ENCODE data around the gene NAA15.

Gene NAA15

GRCh38 chr4:139391731-139392130 is 90.4 kb downstream of the NAA15 start:
- TF ChIP-seq USF1 (IDR thresholded peaks at IDR 0.05) = no peak

- no peak for TF ChIP-seq USF1 (IDR thresholded peaks at IDR 0.05)
- no peak for TF ChIP-seq EP300 (IDR thresholded peaks at IDR 0.05; ENCODE audit: borderline replicate concordance)
- TF ChIP-seq, protein P1, sequence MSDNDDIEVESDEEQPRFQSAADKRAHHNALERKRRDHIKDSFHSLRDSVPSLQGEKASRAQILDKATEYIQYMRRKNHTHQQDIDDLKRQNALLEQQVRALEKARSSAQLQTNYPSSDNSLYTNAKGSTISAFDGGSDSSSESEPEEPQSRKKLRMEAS (IDR thresholded peaks at IDR 0.05) = no peak
- TF ChIP-seq, protein P2, sequence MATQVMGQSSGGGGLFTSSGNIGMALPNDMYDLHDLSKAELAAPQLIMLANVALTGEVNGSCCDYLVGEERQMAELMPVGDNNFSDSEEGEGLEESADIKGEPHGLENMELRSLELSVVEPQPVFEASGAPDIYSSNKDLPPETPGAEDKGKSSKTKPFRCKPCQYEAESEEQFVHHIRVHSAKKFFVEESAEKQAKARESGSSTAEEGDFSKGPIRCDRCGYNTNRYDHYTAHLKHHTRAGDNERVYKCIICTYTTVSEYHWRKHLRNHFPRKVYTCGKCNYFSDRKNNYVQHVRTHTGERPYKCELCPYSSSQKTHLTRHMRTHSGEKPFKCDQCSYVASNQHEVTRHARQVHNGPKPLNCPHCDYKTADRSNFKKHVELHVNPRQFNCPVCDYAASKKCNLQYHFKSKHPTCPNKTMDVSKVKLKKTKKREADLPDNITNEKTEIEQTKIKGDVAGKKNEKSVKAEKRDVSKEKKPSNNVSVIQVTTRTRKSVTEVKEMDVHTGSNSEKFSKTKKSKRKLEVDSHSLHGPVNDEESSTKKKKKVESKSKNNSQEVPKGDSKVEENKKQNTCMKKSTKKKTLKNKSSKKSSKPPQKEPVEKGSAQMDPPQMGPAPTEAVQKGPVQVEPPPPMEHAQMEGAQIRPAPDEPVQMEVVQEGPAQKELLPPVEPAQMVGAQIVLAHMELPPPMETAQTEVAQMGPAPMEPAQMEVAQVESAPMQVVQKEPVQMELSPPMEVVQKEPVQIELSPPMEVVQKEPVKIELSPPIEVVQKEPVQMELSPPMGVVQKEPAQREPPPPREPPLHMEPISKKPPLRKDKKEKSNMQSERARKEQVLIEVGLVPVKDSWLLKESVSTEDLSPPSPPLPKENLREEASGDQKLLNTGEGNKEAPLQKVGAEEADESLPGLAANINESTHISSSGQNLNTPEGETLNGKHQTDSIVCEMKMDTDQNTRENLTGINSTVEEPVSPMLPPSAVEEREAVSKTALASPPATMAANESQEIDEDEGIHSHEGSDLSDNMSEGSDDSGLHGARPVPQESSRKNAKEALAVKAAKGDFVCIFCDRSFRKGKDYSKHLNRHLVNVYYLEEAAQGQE (IDR thresholded peaks at IDR 0.05; ENCODE audit: low read depth) = no peak
- no peak for TF ChIP-seq FOXM1 (IDR thresholded peaks at IDR 0.05; ENCODE audit: borderline replicate concordance, low read depth)
- TF ChIP-seq TAF1 (IDR thresholded peaks at IDR 0.05; ENCODE audit: low read depth) = no peak
- TF ChIP-seq CREB1 (IDR thresholded peaks at IDR 0.05; ENCODE audit: low read depth) = no peak
- no peak for TF ChIP-seq TCF12 (IDR thresholded peaks at IDR 0.05; ENCODE audit: low read depth)
- no peak for TF ChIP-seq TEAD4 (IDR thresholded peaks at IDR 0.05)
These were observed 91.5 kb downstream of the NAA15 start for GRCh38 chr4:139392797-139393196.

GRCh38 chr4:139401368-139401767 is 100.1 kb downstream of the NAA15 start:
- TF ChIP-seq USF1 (IDR thresholded peaks at IDR 0.05) = no peak
- TF ChIP-seq TAF1 (IDR thresholded peaks at IDR 0.05; ENCODE audit: low read depth) = no peak
- TF ChIP-seq TEAD4 (IDR thresholded peaks at IDR 0.05) = no peak
- TF ChIP-seq RAD21 (IDR thresholded peaks at IDR 0.05; ENCODE audit: low read depth) = no peak
- no peak for TF ChIP-seq EP300 (IDR thresholded peaks at IDR 0.05; ENCODE audit: borderline replicate concordance)
- TF ChIP-seq ZBTB7A (IDR thresholded peaks at IDR 0.05; ENCODE audit: low read depth) = no peak
- TF ChIP-seq EGR1 (IDR thresholded peaks at IDR 0.05) = no peak
- TF ChIP-seq TCF12 (IDR thresholded peaks at IDR 0.05; ENCODE audit: low read depth) = no peak
- no peak for TF ChIP-seq CREB1 (IDR thresholded peaks at IDR 0.05; ENCODE audit: low read depth)
- no peak for TF ChIP-seq CEBPB (IDR thresholded peaks at IDR 0.05)
- TF ChIP-seq YY1 (IDR thresholded peaks at IDR 0.05; ENCODE audit: low read depth) = no peak
- TF ChIP-seq, protein P1 (IDR thresholded peaks at IDR 0.05) = no peak
- no peak for TF ChIP-seq NFIC (IDR thresholded peaks at IDR 0.05)
- TF ChIP-seq FOXM1 (IDR thresholded peaks at IDR 0.05; ENCODE audit: borderline replicate concordance, low read depth) = no peak

- TF ChIP-seq NFIC (IDR thresholded peaks at IDR 0.05) (no peak), FOXM1 (IDR thresholded peaks at IDR 0.05; ENCODE audit: borderline replicate concordance, low read depth) (no peak), TAF1 (IDR thresholded peaks at IDR 0.05; ENCODE audit: low read depth) (no peak), EGR1 (IDR thresholded peaks at IDR 0.05) (no peak), EP300 (IDR thresholded peaks at IDR 0.05; ENCODE audit: borderline replicate concordance) (no peak)
These were observed 101.1 kb downstream of the NAA15 start for GRCh38 chr4:139402436-139402835.

DNA sequence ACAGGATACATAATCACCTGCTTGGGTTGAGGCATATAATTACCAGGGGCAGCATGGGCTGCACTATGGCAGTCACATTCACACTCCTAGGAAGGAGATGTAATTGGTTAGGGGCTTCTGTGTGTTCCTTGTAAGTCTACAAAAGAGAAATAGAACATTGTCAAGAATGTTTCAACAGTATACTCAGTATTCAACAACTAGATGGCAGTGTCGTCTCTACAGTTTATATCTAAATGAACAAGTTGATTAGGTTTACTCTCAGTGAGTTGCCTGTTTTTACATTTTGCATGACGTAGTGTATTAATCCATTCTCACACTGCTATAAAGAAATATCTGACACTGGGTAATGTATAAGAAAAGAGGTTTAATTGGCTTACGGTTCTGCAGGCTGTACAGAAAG is 102.2 kb downstream of the NAA15 start:
- TF ChIP-seq TEAD4 (IDR thresholded peaks at IDR 0.05) = no peak
- no peak for TF ChIP-seq NFIC (IDR thresholded peaks at IDR 0.05)
- TF ChIP-seq EGR1 (IDR thresholded peaks at IDR 0.05) = no peak
- TF ChIP-seq TAF1 (IDR thresholded peaks at IDR 0.05; ENCODE audit: low read depth) = no peak
- no peak for TF ChIP-seq FOXM1 (IDR thresholded peaks at IDR 0.05; ENCODE audit: borderline replicate concordance, low read depth)
- TF ChIP-seq RAD21 (IDR thresholded peaks at IDR 0.05; ENCODE audit: low read depth) = no peak
- TF ChIP-seq, protein P2 (IDR thresholded peaks at IDR 0.05; ENCODE audit: low read depth) = no peak
- TF ChIP-seq ZBTB7A (IDR thresholded peaks at IDR 0.05; ENCODE audit: low read depth) = no peak
- no peak for TF ChIP-seq TCF12 (IDR thresholded peaks at IDR 0.05; ENCODE audit: low read depth)
- TF ChIP-seq YY1 (IDR thresholded peaks at IDR 0.05; ENCODE audit: low read depth) = no peak
- TF ChIP-seq EP300 (IDR thresholded peaks at IDR 0.05; ENCODE audit: borderline replicate concordance) = no peak
- TF ChIP-seq CREB1 (IDR thresholded peaks at IDR 0.05; ENCODE audit: low read depth) = no peak
- no peak for TF ChIP-seq USF1 (IDR thresholded peaks at IDR 0.05)
- TF ChIP-seq, protein P1 (IDR thresholded peaks at IDR 0.05) = no peak
- TF ChIP-seq CEBPB (IDR thresholded peaks at IDR 0.05) = no peak
